ENCODE data around the gene ROBO1.

DNA sequence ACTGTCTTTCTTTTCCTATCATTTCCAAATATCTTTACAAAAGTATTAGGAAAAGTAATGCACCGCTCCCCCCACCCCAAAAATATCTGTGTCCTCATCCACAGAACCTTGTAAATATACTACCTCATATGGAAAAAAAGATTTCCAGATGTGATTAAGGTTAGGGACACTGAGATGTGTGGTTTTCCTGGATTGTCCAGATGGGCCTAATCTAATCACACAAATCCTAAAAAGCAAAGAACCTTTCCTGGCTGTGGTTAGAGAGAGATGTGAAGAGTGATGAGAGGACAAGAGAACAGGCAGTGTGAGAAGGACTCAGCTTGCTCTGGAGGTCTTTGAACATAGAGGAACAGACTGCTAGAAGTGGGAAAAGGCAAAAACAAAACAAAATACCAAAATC lies 77.7 kb downstream of the ROBO1 start:
- TF ChIP-seq, protein P1, sequence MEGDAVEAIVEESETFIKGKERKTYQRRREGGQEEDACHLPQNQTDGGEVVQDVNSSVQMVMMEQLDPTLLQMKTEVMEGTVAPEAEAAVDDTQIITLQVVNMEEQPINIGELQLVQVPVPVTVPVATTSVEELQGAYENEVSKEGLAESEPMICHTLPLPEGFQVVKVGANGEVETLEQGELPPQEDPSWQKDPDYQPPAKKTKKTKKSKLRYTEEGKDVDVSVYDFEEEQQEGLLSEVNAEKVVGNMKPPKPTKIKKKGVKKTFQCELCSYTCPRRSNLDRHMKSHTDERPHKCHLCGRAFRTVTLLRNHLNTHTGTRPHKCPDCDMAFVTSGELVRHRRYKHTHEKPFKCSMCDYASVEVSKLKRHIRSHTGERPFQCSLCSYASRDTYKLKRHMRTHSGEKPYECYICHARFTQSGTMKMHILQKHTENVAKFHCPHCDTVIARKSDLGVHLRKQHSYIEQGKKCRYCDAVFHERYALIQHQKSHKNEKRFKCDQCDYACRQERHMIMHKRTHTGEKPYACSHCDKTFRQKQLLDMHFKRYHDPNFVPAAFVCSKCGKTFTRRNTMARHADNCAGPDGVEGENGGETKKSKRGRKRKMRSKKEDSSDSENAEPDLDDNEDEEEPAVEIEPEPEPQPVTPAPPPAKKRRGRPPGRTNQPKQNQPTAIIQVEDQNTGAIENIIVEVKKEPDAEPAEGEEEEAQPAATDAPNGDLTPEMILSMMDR (IDR thresholded peaks at IDR 0.05), result no peak
- TF ChIP-seq EZH2 (IDR thresholded peaks at IDR 0.05) (no peak), EZH2phosphoT487 (IDR thresholded peaks at IDR 0.05) (no peak)
